MM.1S (cell line): ENCODE results near the gene AOC2.

Source experiments
- DNase-seq: peaks from one replicate; pipeline ENCODE4 v3.0.0-alpha.2; 2015
- H2AFZ ChIP-seq: fragments of 300-600 bp; sonication (generic); 2 replicates; pipeline ENCODE4 v1.6.0; 2016; ENCODE audit warnings: antibody characterized with exemption, low read length
- H3F3A ChIP-seq: fragments of 300-600 bp; sonication (generic); 2 replicates; pipeline ENCODE4 v1.6.1; 2016; ENCODE audit warnings: mild to moderate bottlenecking, antibody characterized with exemption, low read length, moderate library complexity, mixed read lengths; ENCODE audit not compliant: insufficient read depth
- H3K27ac ChIP-seq: fragments of 300-600 bp; sonication (generic); 2 replicates; pipeline ENCODE4 v1.5.1; 2016; ENCODE audit warnings: mild to moderate bottlenecking, low read length
- H3K27me3 ChIP-seq: fragments of 300-600 bp; sonication (generic); replicated peaks from 2 replicates; pipeline ENCODE4 v1.6.0; 2016; ENCODE audit warnings: low read length; ENCODE audit not compliant: insufficient read depth
- H3K36me3 ChIP-seq: fragments of 300-600 bp; sonication (generic); replicated peaks from 2 replicates; pipeline ENCODE4 v1.6.1; 2016; ENCODE audit warnings: mild to moderate bottlenecking, low read length, mixed read lengths; ENCODE audit not compliant: insufficient read depth
- H3K4me1 ChIP-seq: fragments of 300-600 bp; sonication (generic); 2 replicates; pipeline ENCODE4 v1.6.1; 2016; ENCODE audit warnings: low read length, mixed read lengths
- H3K4me2 ChIP-seq: fragments of 300-600 bp; sonication (generic); 2 replicates; pipeline ENCODE4 v1.6.0; 2016; ENCODE audit warnings: low read depth, low read length
- H3K4me3 ChIP-seq: fragments of 300-600 bp; sonication (generic); 2 replicates; pipeline ENCODE4 v1.5.1; 2016; ENCODE audit warnings: low read length, mixed read lengths
- H3K79me2 ChIP-seq: fragments of 300-600 bp; sonication (generic); 2 replicates; pipeline ENCODE4 v1.6.1; 2016; ENCODE audit warnings: mixed run types, low read length, mixed read lengths
- H3K9ac ChIP-seq: fragments of 300-600 bp; sonication (generic); 2 replicates; pipeline ENCODE4 v1.6.1; 2016; ENCODE audit warnings: low read length, mixed read lengths
- H3K9me2 ChIP-seq: fragments of 300-600 bp; sonication (generic); replicated peaks from 2 replicates; pipeline ENCODE4 v1.6.1; 2016; ENCODE audit warnings: mild to moderate bottlenecking, low read length, mixed read lengths; ENCODE audit not compliant: insufficient read depth
- H3K9me3 ChIP-seq: fragments of 300-600 bp; sonication (generic); replicated peaks from 2 replicates; pipeline ENCODE4 v1.6.1; 2016; ENCODE audit warnings: mild to moderate bottlenecking, low read length, mixed read lengths; ENCODE audit not compliant: insufficient read depth
- H4K20me1 ChIP-seq: fragments of 300-600 bp; sonication (generic); 2 replicates; pipeline ENCODE4 v1.6.1; 2016; ENCODE audit warnings: mild to moderate bottlenecking, low read length, moderate library complexity, mixed read lengths; ENCODE audit not compliant: insufficient read depth
- EZH2 ChIP-seq: fragments of 300-600 bp; sonication (generic); optimal IDR thresholded peaks from 2 replicates; pipeline ENCODE3; 2017; ENCODE audit warnings: low read depth, mild to moderate bottlenecking, antibody characterized with exemption, low read length, mixed read lengths
- EZH2phosphoT487 ChIP-seq: fragments of 300-600 bp; sonication (generic); IDR thresholded peaks from 2 replicates; pipeline ENCODE4 v1.6.1; 2018; ENCODE audit warnings: antibody characterized with exemption, low read length
- TF ChIP-seq, protein P1 (sequence below): fragments of 300-600 bp; sonication (generic); IDR thresholded peaks from 2 replicates; pipeline ENCODE4 v1.5.1; 2016; ENCODE audit warnings: antibody characterized with exemption, low read length, mixed read lengths

The AOC2 gene

DNA sequence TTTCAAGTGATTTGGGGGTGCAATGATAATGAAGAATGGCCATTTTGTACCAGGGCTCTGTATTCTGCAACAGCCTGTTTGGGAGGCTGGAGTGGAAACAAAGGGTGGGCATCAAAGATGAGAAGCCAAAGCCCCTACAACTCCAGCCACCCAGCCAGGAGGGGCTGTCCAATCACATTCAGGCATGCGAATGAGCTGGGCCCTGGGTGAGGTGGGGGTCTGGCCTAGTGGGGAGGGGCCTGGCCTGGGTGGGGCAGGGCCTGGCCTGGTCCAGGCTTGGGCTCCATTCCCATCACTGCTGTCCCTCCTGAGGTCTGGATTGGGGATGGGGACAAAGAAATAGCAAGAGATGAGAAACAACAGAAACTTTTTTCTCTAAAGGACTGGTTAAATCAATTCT, 13.0 kb downstream of the AOC2 start:
- Histone ChIP-seq H3K9me2 (no peaks in the 10 kb centered on the region), H3K9ac (no peak overlapping the region), H3K36me3 (no peaks in the 10 kb centered on the region), H3F3A (peaks cover 16% of the 10 kb centered on the region), H3K4me1 (peaks cover 20% of the 10 kb centered on the region), H2AFZ (no peak overlapping the region), H4K20me1 (no peaks in the 10 kb centered on the region), H3K79me2 (no peaks in the 10 kb centered on the region), H3K4me3 (no peak overlapping the region), H3K4me2 (no peak overlapping the region), H3K9me3 (no peaks in the 10 kb centered on the region), H3K27ac (no peak overlapping the region), H3K27me3 (no peaks in the 10 kb centered on the region)
- TF ChIP-seq, protein P1, sequence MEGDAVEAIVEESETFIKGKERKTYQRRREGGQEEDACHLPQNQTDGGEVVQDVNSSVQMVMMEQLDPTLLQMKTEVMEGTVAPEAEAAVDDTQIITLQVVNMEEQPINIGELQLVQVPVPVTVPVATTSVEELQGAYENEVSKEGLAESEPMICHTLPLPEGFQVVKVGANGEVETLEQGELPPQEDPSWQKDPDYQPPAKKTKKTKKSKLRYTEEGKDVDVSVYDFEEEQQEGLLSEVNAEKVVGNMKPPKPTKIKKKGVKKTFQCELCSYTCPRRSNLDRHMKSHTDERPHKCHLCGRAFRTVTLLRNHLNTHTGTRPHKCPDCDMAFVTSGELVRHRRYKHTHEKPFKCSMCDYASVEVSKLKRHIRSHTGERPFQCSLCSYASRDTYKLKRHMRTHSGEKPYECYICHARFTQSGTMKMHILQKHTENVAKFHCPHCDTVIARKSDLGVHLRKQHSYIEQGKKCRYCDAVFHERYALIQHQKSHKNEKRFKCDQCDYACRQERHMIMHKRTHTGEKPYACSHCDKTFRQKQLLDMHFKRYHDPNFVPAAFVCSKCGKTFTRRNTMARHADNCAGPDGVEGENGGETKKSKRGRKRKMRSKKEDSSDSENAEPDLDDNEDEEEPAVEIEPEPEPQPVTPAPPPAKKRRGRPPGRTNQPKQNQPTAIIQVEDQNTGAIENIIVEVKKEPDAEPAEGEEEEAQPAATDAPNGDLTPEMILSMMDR: no peak
- DNase-seq: no peak

DNA sequence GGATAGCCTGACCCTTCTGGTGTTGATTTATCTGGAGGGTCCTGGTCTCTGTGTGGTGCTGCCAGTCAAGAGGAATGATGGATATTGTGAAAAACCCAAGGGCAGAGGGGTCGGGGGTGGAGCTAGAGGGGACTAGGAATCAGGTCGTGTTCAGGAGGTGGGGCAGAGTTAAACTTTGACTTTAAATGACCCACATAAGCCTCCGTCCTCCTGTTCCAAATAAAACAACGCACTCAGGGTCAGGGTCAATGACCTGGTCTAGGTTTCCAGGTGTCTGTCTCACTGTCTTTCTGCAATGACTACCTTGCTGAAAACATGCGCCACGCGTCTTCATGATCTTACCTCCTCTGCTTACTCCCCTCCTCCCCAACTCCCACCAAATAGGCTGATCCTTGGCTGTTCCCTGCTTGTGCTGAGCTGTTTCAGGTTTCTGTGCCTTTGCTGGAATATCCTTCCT, 21.3 kb downstream of the AOC2 start:
- H3K9ac ChIP-seq: no peak overlapping the region
- H3K36me3 ChIP-seq: no peaks in the 10 kb centered on the region
- no peaks in the 10 kb centered on the region for H3K9me3 ChIP-seq
- H3K27ac ChIP-seq: no peak overlapping the region
- no peak overlapping the region for H3K4me2 ChIP-seq
- H3K4me3 ChIP-seq: no peak overlapping the region
- H3F3A ChIP-seq: no peaks in the 10 kb centered on the region
- no peaks in the 10 kb centered on the region for H3K79me2 ChIP-seq
- H2AFZ ChIP-seq: no peak overlapping the region
- H3K9me2 ChIP-seq: no peaks in the 10 kb centered on the region
- H3K27me3 ChIP-seq: no peaks in the 10 kb centered on the region
- DNase-seq: no peak
- H3K4me1 ChIP-seq: no peaks in the 10 kb centered on the region
- TF ChIP-seq EZH2phosphoT487 (no peak), EZH2 (no peak)
- TF ChIP-seq, protein P1: no peak
- no peaks in the 10 kb centered on the region for H4K20me1 ChIP-seq

DNA sequence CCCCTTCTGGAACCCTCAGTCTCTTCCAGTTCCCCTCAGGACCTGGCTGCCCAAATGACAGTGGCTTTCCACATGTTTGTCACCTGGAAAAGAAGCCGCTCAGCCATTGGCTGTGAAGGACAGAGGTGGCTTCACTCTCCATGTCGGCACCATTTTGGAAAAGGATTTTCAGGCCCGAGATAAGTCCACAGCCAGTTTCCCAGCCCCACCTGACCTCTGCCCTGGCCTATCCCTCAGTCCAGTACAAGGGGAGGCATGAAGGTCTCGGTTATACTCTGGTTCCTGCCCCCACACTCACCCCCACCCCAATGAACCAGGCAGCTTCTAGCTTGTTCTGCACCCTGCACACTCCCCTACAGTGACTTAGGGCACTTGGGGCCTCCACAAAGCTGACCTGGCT, 21.8 kb downstream of the AOC2 start:
- H2AFZ ChIP-seq: no peak overlapping the region
- DNase-seq: no peak
- no peak overlapping the region for H3K4me3 ChIP-seq
- H3K27me3 ChIP-seq: no peaks in the 10 kb centered on the region
- H3K4me2 ChIP-seq: no peak overlapping the region
- H3K27ac ChIP-seq: no peak overlapping the region
- H3F3A ChIP-seq: no peaks in the 10 kb centered on the region
- H3K9me3 ChIP-seq: no peaks in the 10 kb centered on the region
- no peaks in the 10 kb centered on the region for H3K79me2 ChIP-seq
- no peaks in the 10 kb centered on the region for H3K4me1 ChIP-seq
- H4K20me1 ChIP-seq: no peaks in the 10 kb centered on the region
- TF ChIP-seq, protein P1: no peak
- TF ChIP-seq EZH2phosphoT487: no peak
- no peak for TF ChIP-seq EZH2
- H3K9ac ChIP-seq: no peak overlapping the region
- H3K36me3 ChIP-seq: no peaks in the 10 kb centered on the region
- no peaks in the 10 kb centered on the region for H3K9me2 ChIP-seq
